Measurements from ENCODE around the gene TMEM217.

Gene TMEM217

GRCh38 chr6:37170273-37171200, 87.4 kb downstream of the TMEM217 start:
- TF ChIP-seq TAF1 (IDR thresholded peaks at IDR 0.05; ENCODE audit: borderline replicate concordance, insufficient read depth, low read length) = no peak
- TF ChIP-seq, protein P1, sequence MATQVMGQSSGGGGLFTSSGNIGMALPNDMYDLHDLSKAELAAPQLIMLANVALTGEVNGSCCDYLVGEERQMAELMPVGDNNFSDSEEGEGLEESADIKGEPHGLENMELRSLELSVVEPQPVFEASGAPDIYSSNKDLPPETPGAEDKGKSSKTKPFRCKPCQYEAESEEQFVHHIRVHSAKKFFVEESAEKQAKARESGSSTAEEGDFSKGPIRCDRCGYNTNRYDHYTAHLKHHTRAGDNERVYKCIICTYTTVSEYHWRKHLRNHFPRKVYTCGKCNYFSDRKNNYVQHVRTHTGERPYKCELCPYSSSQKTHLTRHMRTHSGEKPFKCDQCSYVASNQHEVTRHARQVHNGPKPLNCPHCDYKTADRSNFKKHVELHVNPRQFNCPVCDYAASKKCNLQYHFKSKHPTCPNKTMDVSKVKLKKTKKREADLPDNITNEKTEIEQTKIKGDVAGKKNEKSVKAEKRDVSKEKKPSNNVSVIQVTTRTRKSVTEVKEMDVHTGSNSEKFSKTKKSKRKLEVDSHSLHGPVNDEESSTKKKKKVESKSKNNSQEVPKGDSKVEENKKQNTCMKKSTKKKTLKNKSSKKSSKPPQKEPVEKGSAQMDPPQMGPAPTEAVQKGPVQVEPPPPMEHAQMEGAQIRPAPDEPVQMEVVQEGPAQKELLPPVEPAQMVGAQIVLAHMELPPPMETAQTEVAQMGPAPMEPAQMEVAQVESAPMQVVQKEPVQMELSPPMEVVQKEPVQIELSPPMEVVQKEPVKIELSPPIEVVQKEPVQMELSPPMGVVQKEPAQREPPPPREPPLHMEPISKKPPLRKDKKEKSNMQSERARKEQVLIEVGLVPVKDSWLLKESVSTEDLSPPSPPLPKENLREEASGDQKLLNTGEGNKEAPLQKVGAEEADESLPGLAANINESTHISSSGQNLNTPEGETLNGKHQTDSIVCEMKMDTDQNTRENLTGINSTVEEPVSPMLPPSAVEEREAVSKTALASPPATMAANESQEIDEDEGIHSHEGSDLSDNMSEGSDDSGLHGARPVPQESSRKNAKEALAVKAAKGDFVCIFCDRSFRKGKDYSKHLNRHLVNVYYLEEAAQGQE (IDR thresholded peaks at IDR 0.05; ENCODE audit: insufficient read depth in 1 of 2, low read depth in 2 of 2, low read length in 2 of 2) = no peak

DNA sequence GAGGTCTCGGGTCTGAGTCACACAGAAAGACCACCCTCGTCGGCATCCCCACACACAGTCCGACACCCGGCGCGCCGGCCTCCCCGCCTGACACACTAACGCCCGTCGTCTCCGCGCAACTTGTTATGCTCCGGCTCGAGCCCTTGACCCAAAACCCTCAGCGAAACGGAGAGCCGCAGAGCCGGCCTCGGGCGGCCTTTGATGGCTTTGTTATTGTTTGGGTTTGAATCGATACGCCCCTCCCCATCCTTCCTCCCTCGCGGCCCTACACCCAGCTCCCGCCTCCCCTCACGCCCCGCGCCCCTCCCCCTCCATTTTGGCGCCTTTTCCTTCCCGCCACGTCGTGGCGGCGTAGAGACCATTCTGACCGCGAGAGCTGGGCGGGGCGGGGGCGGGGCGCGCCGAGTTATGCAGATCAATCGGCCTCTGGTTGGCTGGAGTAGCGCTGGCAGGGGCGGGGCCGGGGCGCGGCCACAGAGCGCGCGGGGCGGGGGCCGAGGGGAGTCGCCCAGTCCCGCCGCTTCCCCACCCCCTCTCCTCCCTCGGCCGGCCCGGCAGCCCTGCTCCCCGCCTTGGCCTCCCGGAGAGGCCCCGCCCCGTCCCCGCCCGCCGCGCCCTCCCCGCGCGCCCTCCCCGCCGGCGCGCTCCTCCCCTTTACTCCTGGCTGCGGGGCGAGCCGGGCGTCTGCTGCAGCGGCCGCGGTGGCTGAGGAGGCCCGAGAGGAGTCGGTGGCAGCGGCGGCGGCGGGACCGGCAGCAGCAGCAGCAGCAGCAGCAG, 88.3 kb downstream of the TMEM217 start, which contains the start of gene PIM1:
TSS of gene PIM1 (plus strand) at position 657 of the 777 bp plus-strand sequence. CDS start 424 bp downstream, outside the sequence.
- TF ChIP-seq SIN3A (IDR thresholded peaks at IDR 0.05; ENCODE audit: borderline replicate concordance, insufficient read depth, low read length) (peak; percentile 97; the same call in 1 of the 2 replicates), FOXP2 (optimal IDR thresholded peaks at IDR 0.05; ENCODE audit: borderline replicate concordance, extremely low read depth, extremely low read length, insufficient read depth) (no peak), POLR2AphosphoS5 (IDR thresholded peaks at IDR 0.05; ENCODE audit: low read depth, low read length) (peak; percentile 69), TAF1 (IDR thresholded peaks at IDR 0.05; ENCODE audit: borderline replicate concordance, insufficient read depth, low read length) (peak; percentile 76; the same call in 1 of the 2 replicates)
- TF ChIP-seq, protein P1 (IDR thresholded peaks at IDR 0.05; ENCODE audit: insufficient read depth in 1 of 2, low read depth in 2 of 2, low read length in 2 of 2) = no peak; a peak in 1 of 4 replicates

GRCh38 chr6:37168811-37169495, 89.0 kb downstream of the TMEM217 start:
- TF ChIP-seq, protein P1 (IDR thresholded peaks at IDR 0.05; ENCODE audit: insufficient read depth in 1 of 2, low read depth in 2 of 2, low read length in 2 of 2) = no peak
- TF ChIP-seq FOXP2 (optimal IDR thresholded peaks at IDR 0.05; ENCODE audit: borderline replicate concordance, extremely low read depth, extremely low read length, insufficient read depth) = no peak
- TF ChIP-seq POLR2AphosphoS5 (IDR thresholded peaks at IDR 0.05; ENCODE audit: low read depth, low read length) = no peak
- TF ChIP-seq SIN3A (IDR thresholded peaks at IDR 0.05; ENCODE audit: borderline replicate concordance, insufficient read depth, low read length) = no peak; the same call in 1 of the 2 replicates
- peak; percentile 53; the same call in 1 of the 2 replicates for TF ChIP-seq TAF1 (IDR thresholded peaks at IDR 0.05; ENCODE audit: borderline replicate concordance, insufficient read depth, low read length)

- no peak for TF ChIP-seq SIN3A (IDR thresholded peaks at IDR 0.05; ENCODE audit: borderline replicate concordance, insufficient read depth, low read length)
- TF ChIP-seq, protein P1 (IDR thresholded peaks at IDR 0.05; ENCODE audit: insufficient read depth in 1 of 2, low read depth in 2 of 2, low read length in 2 of 2) = no peak
- TF ChIP-seq FOXP2 (optimal IDR thresholded peaks at IDR 0.05; ENCODE audit: borderline replicate concordance, extremely low read depth, extremely low read length, insufficient read depth) = no peak
- TF ChIP-seq TAF1 (IDR thresholded peaks at IDR 0.05; ENCODE audit: borderline replicate concordance, insufficient read depth, low read length) = no peak
- TF ChIP-seq POLR2AphosphoS5 (IDR thresholded peaks at IDR 0.05; ENCODE audit: low read depth, low read length) = no peak
These were observed 89.7 kb downstream of the TMEM217 start for GRCh38 chr6:37168163-37168758.
